Measurements from ENCODE around the gene BATF2.
"Not testable (repeated sequence)": the region's sequence is repeated elsewhere in the genome, so short reads cannot be mapped to it uniquely, and the experiment has no call there.

BATF2 gene, protein sequence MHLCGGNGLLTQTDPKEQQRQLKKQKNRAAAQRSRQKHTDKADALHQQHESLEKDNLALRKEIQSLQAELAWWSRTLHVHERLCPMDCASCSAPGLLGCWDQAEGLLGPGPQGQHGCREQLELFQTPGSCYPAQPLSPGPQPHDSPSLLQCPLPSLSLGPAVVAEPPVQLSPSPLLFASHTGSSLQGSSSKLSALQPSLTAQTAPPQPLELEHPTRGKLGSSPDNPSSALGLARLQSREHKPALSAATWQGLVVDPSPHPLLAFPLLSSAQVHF

GRCh38 chr11:64996710-64997380 lies at the start of gene BATF2:
Gene BATF2, minus strand, starts transcription at chr11:64996971. Its CDS starts 57 bp downstream, at chr11:64996914.
- DNase-seq (ENCODE audit: low read depth in 2 of 2), result no peak

DNA sequence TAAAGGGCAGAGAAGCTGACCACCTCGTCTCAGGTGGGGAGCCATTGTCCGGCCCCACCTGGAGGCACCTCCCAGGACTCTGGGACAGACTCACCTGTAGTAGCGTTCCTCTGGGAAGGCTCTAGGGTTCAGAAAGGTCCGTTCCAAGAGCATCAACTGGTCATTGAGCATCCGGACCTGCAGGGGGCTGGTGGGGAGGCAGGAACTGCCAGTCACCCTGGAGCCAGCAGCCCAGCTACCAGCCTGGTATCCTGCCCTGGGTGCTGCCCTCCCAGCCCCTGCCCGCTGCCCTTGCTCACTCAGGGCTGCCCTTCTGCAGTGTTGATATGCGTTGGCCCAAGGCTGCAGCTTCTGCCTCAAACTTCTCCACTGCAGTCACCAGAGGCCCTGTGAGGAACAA lies 49.0 kb upstream of the BATF2 start:
- DNase-seq (ENCODE audit: low read depth in 2 of 2), result no peak

DNA sequence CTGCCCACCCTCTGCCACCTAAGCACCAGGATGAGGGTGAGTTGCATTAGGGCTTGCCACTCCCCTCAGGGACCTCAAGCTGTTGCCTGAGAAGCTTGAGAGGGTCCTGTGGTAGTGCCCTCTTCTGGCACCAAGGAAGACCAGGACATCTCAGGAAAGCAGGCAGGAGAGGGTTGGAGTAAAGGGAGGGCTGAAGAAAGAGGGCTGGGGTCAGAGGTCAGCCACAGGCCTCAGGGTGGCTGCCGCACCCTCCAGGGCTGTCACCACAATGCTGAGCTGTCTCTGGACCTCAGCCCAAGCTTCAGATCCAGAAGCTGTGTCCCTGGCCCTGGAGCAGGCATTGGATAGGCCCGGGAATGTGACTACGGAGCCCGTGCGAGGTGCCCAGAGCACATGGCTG lies 48.3 kb upstream of the BATF2 start:
- DNase-seq (ENCODE audit: low read depth in 2 of 2), result no peak

GRCh38 chr11:65043881-65044501 lies 47.2 kb upstream of the BATF2 start:
- no peak for DNase-seq (ENCODE audit: low read depth in 2 of 2)

- no peak for DNase-seq (ENCODE audit: low read depth in 2 of 2)
Observed at GRCh38 chr11:65042891-65043290, 46.1 kb upstream of the BATF2 start.

DNA sequence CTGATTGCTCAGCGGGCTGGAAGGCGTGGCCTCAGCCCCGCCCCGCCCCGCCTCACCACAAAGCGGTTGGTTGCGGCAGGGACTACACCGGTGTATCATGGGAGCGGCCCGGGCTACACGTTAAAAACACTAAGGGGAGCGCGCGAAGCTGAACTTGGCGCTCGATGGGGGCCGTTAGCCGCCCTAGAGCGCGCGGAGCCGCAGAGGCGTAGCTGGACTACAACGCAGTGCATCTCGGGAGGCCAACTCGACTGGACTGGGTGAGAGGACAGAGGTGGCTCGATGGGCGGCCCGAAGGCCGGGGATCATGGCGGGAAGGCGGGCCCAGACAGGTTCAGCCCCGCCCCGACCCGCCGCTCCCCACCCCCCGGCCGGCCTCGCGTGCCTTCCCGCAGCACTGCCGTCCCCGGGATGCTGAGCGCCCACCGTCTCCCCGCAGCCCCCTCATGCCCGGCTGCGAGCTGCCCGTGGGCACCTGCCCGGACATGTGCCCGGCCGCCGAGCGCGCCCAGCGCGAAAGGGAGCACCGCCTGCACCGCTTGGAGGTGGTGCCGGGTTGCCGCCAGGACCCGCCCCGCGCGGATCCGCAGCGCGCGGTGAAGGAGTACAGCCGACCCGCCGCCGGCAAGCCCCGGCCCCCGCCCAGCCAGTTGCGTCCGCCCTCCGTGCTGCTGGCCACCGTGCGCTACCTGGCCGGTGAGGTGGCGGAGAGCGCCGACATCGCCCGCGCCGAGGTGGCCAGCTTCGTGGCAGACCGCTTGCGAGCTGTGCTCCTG lies 44.3 kb upstream of the BATF2 start, which contains the start of gene SAC3D1:
Gene SAC3D1 (plus strand): TSS at position 364 of the 776 bp plus-strand sequence. CDS start 83 bp downstream, at position 447.
- peak; percentile 57 to 63 for DNase-seq (ENCODE audit: low read depth in 2 of 2)

GRCh38 chr11:65040520-65040846 lies 43.7 kb upstream of the BATF2 start:
- no peak for DNase-seq (ENCODE audit: low read depth in 2 of 2)

- DNase-seq (ENCODE audit: low read depth in 2 of 2), result no peak
Observed at GRCh38 chr11:65036931-65037330, 40.2 kb upstream of the BATF2 start.

DNA sequence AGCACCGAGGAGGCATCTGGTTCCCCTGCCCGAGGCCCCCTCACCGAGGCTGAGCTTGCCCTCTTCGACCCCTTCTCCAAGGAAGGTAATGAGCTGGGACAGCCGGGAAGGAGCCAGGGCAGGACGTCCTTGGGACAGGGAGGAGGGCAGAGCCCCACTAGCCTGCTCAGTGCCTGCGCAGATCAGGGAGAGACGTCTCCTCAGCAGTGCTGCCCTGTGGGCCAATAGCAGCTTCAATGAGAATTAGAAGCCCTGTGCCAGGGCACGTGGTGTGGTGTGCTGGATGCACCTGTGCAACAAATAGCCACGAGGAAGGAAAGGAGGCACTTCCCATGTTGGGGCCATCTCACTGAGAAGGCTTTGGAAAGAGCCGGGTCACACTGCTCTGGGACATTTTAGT lies 38.8 kb upstream of the BATF2 start:
- DNase-seq (ENCODE audit: low read depth in 2 of 2), result no peak

- no peak for DNase-seq (ENCODE audit: low read depth in 2 of 2)
Observed at GRCh38 chr11:65034423-65034822, 37.7 kb upstream of the BATF2 start.

DNA sequence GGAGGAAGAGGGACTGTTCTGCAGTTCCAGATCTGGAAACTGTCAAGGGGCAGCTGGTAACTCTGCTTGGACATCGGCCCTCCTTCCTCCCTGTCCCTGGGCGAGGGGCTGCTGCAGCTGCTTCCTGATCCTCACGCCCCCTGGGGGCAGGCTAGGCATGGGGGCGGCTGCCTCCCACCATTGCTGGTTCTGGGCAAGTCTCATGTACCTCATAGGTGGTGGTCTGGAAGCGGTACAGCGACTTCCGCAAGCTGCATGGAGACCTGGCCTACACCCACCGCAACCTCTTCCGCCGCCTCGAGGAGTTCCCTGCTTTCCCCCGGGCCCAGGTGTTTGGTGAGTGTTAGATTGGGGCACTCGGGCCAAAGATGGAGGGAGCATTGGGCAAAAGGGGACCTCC lies 35.4 kb upstream of the BATF2 start:
- no peak for DNase-seq (ENCODE audit: low read depth in 2 of 2)

GRCh38 chr11:65027213-65028067 lies 30.7 kb upstream of the BATF2 start, which contains the start of gene SNX15:
Gene SNX15, plus strand, starts transcription at chr11:65027439. Its CDS starts 99 bp downstream, at chr11:65027538.
- DNase-seq (ENCODE audit: low read depth in 2 of 2), result peak; percentile 65 to 79

DNA sequence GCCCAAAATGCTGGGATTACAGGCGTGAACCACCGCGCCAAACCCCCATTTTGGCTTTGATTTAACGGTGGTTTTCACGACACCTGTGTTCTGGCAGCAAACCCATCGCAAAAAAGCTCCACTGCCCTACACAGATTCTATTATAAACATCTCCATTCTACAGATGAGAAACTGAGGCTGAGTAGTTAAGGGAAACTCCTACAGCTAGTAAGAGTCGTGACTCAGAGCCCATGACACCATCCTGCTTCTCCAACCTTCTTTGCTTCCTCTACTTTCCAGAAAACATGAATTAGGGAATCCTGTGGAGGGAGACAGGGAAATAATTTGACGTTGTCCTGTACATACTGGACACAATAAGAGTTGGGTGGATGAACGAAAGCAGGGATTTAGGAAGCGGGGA lies 30.0 kb upstream of the BATF2 start:
- no peak for DNase-seq (ENCODE audit: low read depth in 2 of 2)

GRCh38 chr11:65023502-65023901 lies 26.7 kb upstream of the BATF2 start:
- not testable (repeated sequence) for DNase-seq (ENCODE audit: low read depth in 2 of 2)

DNA sequence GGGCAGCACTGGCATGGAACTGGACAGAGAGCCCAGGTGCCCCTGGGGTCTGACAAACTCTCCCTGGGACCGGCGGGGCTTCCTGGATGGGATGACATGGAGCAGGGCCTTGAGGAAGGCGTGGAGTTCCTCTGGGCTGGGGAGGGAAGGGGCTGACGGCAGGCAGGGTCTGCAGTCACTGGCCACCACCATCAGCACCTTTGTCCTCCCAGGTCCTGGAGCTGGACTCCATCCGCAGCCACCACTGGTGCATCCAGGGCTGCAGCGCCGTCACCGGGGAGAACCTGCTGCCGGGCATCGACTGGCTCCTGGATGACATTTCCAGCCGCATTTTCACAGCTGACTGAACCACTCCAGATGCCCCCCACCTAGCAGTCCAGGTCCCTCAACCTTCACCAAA lies 24.7 kb upstream of the BATF2 start:
- DNase-seq (ENCODE audit: low read depth in 2 of 2), result no peak

- DNase-seq (ENCODE audit: low read depth in 2 of 2), result no peak
Observed at GRCh38 chr11:65021003-65021402, 24.2 kb upstream of the BATF2 start.

DNA sequence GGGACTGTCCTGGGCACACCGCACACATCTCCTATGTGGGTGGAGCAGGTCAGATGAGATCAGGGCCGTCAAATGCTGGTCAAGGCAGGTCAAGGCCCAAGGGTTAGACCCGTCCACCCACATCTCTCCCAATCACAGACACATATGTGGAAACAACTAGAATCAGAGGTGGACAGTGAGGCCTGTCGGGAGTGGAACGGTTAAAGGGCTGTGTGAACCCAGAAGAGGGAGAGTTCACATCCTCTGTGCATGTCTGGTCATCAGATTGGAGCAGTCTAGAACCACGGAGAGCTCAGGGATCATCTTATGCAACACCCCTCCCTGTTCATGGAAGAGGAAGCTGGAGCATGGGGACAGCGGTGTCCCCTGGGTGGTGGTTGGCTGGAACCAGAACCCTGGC lies 23.1 kb upstream of the BATF2 start:
- no peak for DNase-seq (ENCODE audit: low read depth in 2 of 2)

- no peak for DNase-seq (ENCODE audit: low read depth in 2 of 2)
Observed at GRCh38 chr11:65017937-65018336, 21.2 kb upstream of the BATF2 start.

- no peak for DNase-seq (ENCODE audit: low read depth in 2 of 2)
Observed at GRCh38 chr11:65016705-65017104, 19.9 kb upstream of the BATF2 start.

DNA sequence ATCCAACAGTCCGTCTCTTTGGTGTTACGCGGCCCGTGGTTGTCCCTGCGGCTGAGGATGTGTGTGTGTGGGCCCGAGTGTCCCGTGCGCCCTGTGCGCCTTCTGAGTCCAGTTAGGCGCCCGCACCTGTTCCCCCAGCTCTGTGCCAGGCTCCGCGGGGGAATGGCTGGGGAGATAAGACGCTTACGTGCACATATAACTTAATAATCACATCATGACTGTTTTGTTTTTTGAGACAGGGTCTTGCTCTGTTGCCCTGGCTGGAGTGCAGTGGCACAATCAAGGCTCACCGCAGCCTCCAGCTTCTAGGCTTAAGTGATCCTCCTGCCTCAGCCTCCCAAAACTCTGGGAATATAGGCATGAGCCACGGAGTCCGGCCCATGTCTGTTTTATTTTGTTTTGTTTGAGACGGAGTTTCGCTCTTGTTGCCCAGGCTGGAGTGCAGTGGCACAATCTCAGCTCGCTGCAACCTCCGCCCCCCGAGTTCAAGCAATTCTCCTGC lies 18.0 kb upstream of the BATF2 start:
- peak in 1 of 2 donors; percentile 2 for DNase-seq (ENCODE audit: low read depth in 2 of 2)
